Measurements from ENCODE around the gene UTP14C. TPM values are rescaled to one million over a fixed set of nuclear protein-coding genes. Genes with fewer than 3 reads are reported as not detected.
"Not testable (repeated sequence)": the region's sequence is repeated elsewhere in the genome, so short reads cannot be mapped to it uniquely, and the experiment has no call there.

Gene UTP14C, protein sequence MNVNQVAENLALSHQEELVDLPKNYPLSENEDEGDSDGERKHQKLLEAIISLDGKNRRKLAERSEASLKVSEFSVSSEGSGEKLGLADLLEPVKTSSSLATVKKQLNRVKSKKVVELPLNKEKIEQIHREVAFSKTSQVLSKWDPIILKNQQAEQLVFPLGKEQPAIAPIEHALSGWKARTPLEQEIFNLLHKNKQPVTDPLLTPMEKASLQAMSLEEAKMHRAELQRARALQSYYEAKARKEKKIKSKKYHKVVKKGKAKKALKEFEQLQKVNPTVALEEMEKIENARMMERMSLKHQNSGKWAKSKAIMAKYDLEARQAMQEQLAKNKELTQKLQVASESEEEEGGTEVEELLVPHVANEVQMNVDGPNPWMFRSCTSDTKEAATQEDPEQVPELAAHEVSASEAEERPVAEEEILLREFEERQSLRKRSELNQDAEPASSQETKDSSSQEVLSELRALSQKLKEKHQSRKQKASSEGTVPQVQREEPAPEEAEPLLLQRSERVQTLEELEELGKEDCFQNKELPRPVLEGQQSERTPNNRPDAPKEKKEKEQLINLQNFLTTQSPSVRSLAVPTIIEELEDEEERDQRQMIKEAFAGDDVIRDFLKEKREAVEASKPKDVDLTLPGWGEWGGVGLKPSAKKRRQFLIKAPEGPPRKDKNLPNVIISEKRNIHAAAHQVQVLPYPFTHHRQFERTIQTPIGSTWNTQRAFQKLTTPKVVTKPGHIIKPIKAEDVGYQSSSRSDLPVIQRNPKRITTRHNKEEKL
- 10 to 100 TPM in 11 of 12 donors, not detected in 1; 19.2 to 26.4 (median 22.8) TPM for polyA plus RNA-seq (ENCODE audit: insufficient read length in 12 of 12)
- long read RNA-seq, donor 1, full-length matches to known transcripts: 6 of 6 reads
- long read RNA-seq, donor 1, partial matches to known transcripts: 0 of 6 reads
- long read RNA-seq, donor 1, other reads (novel, unspliced or antisense): 0 of 6 reads
- long read RNA-seq, donor 2, full-length matches to known transcripts: 4 of 4 reads
- long read RNA-seq, donor 2, partial matches to known transcripts: 0 of 4 reads
- long read RNA-seq, donor 2, other reads (novel, unspliced or antisense): 0 of 4 reads
- long read RNA-seq, donor 3, full-length matches to known transcripts: 3 of 3 reads
- long read RNA-seq, donor 3, partial matches to known transcripts: 0 of 3 reads
- long read RNA-seq, donor 3, other reads (novel, unspliced or antisense): 0 of 3 reads
- long read RNA-seq, donor 4, full-length matches to known transcripts: 2 of 2 reads
- long read RNA-seq, donor 4, partial matches to known transcripts: 0 of 2 reads
- long read RNA-seq, donor 4, other reads (novel, unspliced or antisense): 0 of 2 reads
- long read RNA-seq, donor 5, full-length matches to known transcripts: 10 of 10 reads
- long read RNA-seq, donor 5, partial matches to known transcripts: 0 of 10 reads
- long read RNA-seq, donor 5, other reads (novel, unspliced or antisense): 0 of 10 reads
- long read RNA-seq, donor 6, full-length matches to known transcripts: 6 of 6 reads
- long read RNA-seq, donor 6, partial matches to known transcripts: 0 of 6 reads
- long read RNA-seq, donor 6, other reads (novel, unspliced or antisense): 0 of 6 reads
- long read RNA-seq, donor 7: 0 reads
- long read RNA-seq, donor 8, full-length matches to known transcripts: 9 of 9 reads
- long read RNA-seq, donor 8, partial matches to known transcripts: 0 of 9 reads
- long read RNA-seq, donor 8, other reads (novel, unspliced or antisense): 0 of 9 reads
- long read RNA-seq, donor 9, full-length matches to known transcripts: 5 of 5 reads
- long read RNA-seq, donor 9, partial matches to known transcripts: 0 of 5 reads
- long read RNA-seq, donor 9, other reads (novel, unspliced or antisense): 0 of 5 reads
- long read RNA-seq, donor 10, full-length matches to known transcripts: 9 of 9 reads
- long read RNA-seq, donor 10, partial matches to known transcripts: 0 of 9 reads
- long read RNA-seq, donor 10, other reads (novel, unspliced or antisense): 0 of 9 reads
- long read RNA-seq, donor 11, full-length matches to known transcripts: 5 of 5 reads
- long read RNA-seq, donor 11, partial matches to known transcripts: 0 of 5 reads
- long read RNA-seq, donor 11, other reads (novel, unspliced or antisense): 0 of 5 reads

DNA sequence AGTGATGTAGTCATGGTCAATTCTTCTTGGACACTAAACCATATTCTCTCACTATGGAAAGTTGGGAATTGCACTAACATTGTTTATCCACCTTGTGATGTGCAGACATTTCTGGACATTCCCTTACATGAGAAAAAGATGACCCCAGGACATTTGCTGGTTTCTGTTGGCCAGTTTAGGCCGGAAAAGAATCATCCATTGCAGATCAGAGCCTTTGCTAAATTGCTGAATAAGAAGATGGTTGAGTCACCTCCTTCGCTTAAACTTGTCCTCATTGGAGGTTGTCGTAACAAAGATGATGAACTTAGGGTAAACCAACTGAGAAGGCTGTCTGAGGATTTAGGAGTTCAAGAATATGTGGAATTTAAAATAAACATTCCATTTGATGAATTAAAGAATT, at the start of gene UTP14C:
TSS of gene UTP14C (plus strand) at position 211 of the 400 bp plus-strand sequence. CDS start 4,114 bp downstream, outside the sequence.
- no peak for DNase-seq

- DNase-seq: no peak
Measured at GRCh38 chr13:51976423-51976822, 48.1 kb upstream of the UTP14C start.

GRCh38 chr13:51976890-51977289, 47.6 kb upstream of the UTP14C start:
- DNase-seq: no peak

- no peak for DNase-seq
Measured at GRCh38 chr13:51977625-51978024, 46.9 kb upstream of the UTP14C start.

DNA sequence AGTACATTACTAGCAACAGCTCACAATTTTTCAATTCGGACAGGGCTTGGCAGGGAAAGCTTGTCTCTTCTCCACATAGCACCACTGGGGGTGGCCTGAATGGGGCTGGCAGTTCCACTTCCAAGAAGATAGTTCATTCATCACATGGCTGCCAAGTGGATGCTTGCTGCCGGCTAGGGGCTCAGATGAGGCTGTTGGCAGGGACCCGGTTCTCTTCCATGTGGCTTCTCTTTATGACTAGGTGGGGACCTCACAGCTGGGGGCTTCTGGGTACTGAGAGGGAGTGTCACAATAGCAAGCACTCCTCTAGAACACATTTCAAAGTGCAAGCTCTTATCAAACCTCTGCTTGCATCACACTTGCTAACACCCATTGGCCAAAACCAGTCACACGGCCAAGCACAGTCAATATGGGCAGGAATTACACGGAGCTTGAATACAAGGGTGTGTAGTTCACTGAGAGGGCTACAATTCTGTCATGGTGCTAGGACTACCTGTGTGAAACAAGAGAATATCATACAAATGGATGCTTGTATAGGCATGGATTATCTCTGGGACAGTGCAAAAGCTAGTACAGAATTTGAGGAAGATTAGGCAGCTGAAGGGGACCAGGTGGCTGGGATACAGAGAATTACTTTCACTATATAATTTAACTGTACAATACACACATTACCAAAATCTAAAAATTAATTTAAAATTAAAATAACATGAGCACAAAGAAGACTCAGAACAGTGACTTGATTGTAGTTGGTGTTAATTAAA, 45.5 kb upstream of the UTP14C start:
- no peak for DNase-seq

GRCh38 chr13:51980908-51981307, 43.6 kb upstream of the UTP14C start:
- no peak for DNase-seq

- DNase-seq: no peak
Measured at GRCh38 chr13:51981355-51981754, 43.1 kb upstream of the UTP14C start.

DNA sequence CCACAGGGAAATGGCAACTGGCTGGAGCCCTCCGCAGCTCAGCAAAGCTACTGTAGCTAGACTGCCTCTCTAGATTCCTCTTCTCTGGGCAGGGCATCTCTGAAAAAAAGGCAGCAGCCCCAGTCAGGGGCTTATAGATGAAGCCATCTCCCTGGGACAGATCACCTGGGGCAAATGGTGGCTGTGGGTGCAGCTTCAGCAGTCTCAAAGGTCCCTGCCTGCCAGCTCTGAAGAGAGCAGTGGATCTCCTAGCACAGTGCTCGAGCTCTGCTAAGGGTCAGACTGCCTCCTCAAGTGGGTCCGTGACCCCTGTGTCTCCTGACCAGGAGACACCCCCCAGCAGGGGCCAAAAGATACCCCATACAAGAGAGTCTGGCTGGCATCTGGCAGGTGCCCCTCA, 41.2 kb upstream of the UTP14C start:
- DNase-seq: not testable (repeated sequence)

DNA sequence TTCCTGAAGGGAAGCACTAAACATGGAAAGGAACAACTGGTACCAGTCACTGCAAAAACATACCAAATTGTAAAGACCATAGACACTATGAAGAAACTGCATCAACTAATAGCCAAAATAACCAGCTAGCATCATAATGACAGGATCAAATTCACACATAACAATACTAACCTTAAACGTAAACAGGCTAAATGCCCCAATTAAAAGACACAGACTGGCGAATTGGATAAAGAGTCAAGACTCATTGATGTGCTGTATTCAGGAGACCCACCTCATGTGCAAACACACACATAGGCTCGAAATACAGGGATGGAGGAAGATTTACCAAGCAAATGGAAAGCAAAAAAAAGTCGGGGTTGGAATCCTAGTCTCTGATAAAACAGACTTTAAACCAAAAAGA, 39.6 kb upstream of the UTP14C start:
- not testable (repeated sequence) for DNase-seq

- DNase-seq: no peak
Measured at GRCh38 chr13:51988988-51989618, 35.4 kb upstream of the UTP14C start.

DNA sequence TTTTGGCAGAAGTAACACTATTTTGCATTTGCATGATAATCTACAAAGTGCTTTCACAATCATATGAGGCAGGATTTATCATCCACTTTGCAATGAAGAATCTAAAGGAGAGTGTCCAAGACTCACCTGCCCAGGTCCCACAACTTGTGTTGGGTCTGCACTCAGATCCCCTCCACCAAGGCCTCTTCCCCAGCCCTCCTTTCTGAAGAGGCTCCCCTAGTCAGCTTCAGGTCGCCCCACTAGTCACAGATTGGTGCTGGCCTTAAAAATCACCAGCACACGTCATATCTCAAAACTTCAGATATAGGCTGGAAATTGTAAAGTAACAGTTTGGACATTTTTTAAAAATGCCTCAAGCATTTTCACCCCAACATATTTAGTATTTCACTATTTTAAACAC, 30.8 kb upstream of the UTP14C start:
- DNase-seq: no peak

DNA sequence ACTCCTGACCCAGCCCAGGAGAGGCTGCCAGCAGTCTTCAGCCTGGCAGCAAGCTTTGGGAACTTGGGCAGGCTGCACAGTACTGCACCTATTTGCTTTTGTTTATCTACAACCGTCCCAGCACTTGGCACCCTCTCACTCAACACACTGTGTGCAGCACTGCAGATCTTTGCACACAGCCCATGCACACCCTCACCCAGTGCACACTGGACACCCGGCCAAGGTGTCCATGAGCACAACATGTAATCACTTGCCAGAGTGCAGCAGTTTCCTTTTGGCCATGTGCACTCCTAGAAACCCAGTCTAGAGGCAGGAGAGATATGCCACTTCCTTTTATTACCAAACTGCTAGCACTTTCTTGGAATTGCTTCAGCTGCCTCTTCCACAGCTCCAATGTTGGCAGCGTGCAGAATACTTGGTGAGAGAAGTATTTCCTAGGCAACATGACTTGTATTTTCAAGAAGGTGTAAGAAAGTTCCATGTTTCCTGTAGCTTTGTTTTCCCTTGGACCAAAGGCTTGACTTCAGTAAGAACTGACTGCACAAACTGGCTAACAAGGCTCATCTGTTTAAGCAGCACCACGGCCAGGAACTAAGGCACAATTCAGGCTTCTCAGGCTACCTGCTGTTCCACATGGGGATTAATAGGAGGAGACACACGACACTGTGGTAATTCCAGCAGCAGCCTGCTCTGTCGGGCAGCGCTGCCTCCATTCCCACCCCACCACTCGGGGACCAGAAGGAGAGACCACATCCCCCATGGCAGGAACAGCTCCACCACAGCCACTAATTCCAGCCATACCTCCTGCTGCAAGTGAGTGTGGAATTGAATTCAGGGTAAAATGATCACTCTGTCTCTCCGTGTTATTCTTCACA, 28.6 kb upstream of the UTP14C start:
- no peak for DNase-seq

DNA sequence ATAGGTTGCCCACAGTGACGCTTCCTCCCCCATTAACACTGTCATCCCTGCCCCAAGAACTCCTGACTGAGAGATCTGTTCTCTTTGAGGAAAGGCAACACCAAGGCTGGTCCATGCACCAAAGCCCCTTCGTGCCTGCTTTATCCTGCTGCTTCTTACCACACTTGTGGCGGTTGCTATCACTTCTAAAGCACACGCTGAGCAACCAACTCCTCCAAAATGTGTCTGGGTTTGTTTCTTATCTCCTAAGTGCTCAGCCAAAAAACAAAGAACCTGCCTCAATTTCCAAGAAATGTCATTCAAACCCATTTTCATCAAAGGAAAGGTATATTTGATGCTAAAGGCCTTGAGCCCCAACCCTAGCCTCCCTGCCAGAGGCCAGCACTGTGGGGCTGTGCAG, 27.9 kb upstream of the UTP14C start:
- no peak for DNase-seq

- DNase-seq: no peak
Measured at GRCh38 chr13:51997186-51997585, 27.3 kb upstream of the UTP14C start.

- no peak for DNase-seq
Measured at GRCh38 chr13:51997641-51998330, 26.7 kb upstream of the UTP14C start.

DNA sequence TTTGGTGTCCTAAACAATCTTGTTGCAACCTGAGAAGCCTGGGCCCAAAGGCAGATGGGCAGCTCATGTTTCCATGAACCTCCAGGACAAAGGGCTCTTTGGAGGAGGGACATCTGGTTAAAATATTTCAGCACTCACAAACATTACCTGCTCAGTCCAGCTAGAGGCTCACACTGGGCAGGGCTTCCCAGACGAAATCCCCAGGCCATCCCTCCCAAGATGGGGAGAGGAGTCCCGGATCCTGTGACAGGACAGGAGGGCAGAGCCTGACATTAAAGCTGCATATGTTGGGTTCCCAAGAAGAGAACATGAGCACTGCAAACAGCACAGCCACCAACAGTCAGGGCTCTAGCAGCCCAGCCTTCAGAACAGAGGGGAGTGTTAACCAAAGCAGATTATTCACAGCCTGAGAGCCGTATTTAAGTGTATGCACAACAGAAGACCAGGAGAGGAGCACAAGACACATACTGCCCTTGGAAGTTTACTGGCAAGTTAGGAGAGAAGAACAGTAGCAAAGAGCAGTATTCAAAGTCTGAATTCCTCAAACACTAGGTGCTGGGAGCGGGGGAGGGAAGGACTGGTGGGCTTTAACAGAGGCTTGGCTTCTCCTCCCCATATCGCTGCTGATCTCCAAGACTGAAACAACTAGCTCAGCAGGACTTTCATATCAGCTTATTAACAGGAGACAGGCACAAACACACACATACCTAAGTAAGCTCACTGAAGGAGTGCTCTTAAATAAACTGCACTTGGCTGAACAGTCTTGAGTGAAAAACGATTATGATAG, 25.6 kb upstream of the UTP14C start:
- no peak for DNase-seq
